Measurements from ENCODE around the gene RDX.

- TF ChIP-seq RFX5 (IDR thresholded peaks at IDR 0.05; ENCODE audit: borderline replicate concordance, low read depth, low read length): no peak
- TF ChIP-seq JUND (IDR thresholded peaks at IDR 0.05; ENCODE audit: low read length): no peak
- no peak for TF ChIP-seq SIX5 (IDR thresholded peaks at IDR 0.05; ENCODE audit: low read depth, low read length)
- TF ChIP-seq, protein P1, sequence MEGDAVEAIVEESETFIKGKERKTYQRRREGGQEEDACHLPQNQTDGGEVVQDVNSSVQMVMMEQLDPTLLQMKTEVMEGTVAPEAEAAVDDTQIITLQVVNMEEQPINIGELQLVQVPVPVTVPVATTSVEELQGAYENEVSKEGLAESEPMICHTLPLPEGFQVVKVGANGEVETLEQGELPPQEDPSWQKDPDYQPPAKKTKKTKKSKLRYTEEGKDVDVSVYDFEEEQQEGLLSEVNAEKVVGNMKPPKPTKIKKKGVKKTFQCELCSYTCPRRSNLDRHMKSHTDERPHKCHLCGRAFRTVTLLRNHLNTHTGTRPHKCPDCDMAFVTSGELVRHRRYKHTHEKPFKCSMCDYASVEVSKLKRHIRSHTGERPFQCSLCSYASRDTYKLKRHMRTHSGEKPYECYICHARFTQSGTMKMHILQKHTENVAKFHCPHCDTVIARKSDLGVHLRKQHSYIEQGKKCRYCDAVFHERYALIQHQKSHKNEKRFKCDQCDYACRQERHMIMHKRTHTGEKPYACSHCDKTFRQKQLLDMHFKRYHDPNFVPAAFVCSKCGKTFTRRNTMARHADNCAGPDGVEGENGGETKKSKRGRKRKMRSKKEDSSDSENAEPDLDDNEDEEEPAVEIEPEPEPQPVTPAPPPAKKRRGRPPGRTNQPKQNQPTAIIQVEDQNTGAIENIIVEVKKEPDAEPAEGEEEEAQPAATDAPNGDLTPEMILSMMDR (IDR thresholded peaks at IDR 0.05; ENCODE audit: control extremely low read depth in 1 of 3, insufficient read depth in 1 of 3, low read depth in 1 of 3, low read length in 3 of 3): no peak
- no peak for TF ChIP-seq TEAD4 (IDR thresholded peaks at IDR 0.05; ENCODE audit: low read depth, low read length)
- TF ChIP-seq FOSL1 (IDR thresholded peaks at IDR 0.05; ENCODE audit: insufficient read depth, low read depth, low read length): no peak
- TF ChIP-seq EZH2 (IDR thresholded peaks at IDR 0.05; ENCODE audit: low read depth, low read length, severe bottlenecking): no peak
- no peak for TF ChIP-seq POLR2A (IDR thresholded peaks at IDR 0.05; ENCODE audit: control extremely low read depth in 1 of 2, low read depth in 2 of 2, low read length in 2 of 2)
- TF ChIP-seq YY1 (IDR thresholded peaks at IDR 0.05; ENCODE audit: low read depth, low read length): no peak
- TF ChIP-seq, protein P2, sequence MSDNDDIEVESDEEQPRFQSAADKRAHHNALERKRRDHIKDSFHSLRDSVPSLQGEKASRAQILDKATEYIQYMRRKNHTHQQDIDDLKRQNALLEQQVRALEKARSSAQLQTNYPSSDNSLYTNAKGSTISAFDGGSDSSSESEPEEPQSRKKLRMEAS (IDR thresholded peaks at IDR 0.05): no peak
- no peak for TF ChIP-seq GABPA (IDR thresholded peaks at IDR 0.05; ENCODE audit: borderline replicate concordance, insufficient read depth, low read length)
- no peak for TF ChIP-seq CREB1 (IDR thresholded peaks at IDR 0.05)
- no peak for TF ChIP-seq NRF1 (IDR thresholded peaks at IDR 0.05; ENCODE audit: low read depth, low read length)
Measured at GRCh38 chr11:110200836-110201235, 95.6 kb downstream of the RDX start.

Measured in H1 (cell line).